PFSK-1 (cell line): ENCODE measurements around the gene NAA11.

Source experiments
- FOXP2 ChIP-seq: optimal IDR thresholded peaks from 2 replicates; pipeline ENCODE3; 2011; ENCODE audit warnings: borderline replicate concordance, control low read depth, inconsistent platforms; ENCODE audit not compliant: insufficient read depth; ENCODE audit errors: extremely low read length, extremely low read depth
- POLR2AphosphoS5 ChIP-seq: IDR thresholded peaks from 2 replicates; pipeline ENCODE4 v1.6.1; 2012; ENCODE audit warnings: low read depth, mild to moderate bottlenecking, control low read depth, low read length, moderate library complexity
- REST ChIP-seq, 2 experiments: IDR thresholded peaks; 2 replicates each; pipeline versions ENCODE4 v1.6.1 to v1.8.0; 2011 to 2012; ENCODE audit warnings: low read depth in 2 of 2, low read length in 2 of 2, control low read depth in 1 of 2, inconsistent platforms in 1 of 2, mild to moderate bottlenecking in 1 of 2, moderate library complexity in 1 of 2; ENCODE audit not compliant: insufficient read depth in 1 of 2
- SIN3A ChIP-seq: IDR thresholded peaks from 2 replicates; pipeline ENCODE4 v1.6.1; 2012; ENCODE audit warnings: mild to moderate bottlenecking, low read length, moderate library complexity, borderline replicate concordance; ENCODE audit not compliant: insufficient read depth
- TAF1 ChIP-seq: IDR thresholded peaks from 2 replicates; pipeline ENCODE4 v1.6.1; 2012; ENCODE audit warnings: low read length, control low read depth, borderline replicate concordance; ENCODE audit not compliant: insufficient read depth

The NAA11 gene

GRCh38 chr4:79287718-79288117, 38.1 kb downstream of the NAA11 start:
- TF ChIP-seq SIN3A, result no peak
- TF ChIP-seq TAF1, result no peak

GRCh38 chr4:79287076-79287475, 38.8 kb downstream of the NAA11 start:
- TF ChIP-seq FOXP2 (no peak), SIN3A (no peak)

GRCh38 chr4:79281566-79282359, 44.1 kb downstream of the NAA11 start:
- no peak for TF ChIP-seq REST (IDR thresholded peaks at IDR 0.05; ENCODE audit: insufficient read depth in 1 of 2, low read depth in 2 of 2, low read length in 2 of 2)
- no peak for TF ChIP-seq POLR2AphosphoS5
- no peak for TF ChIP-seq TAF1

- TF ChIP-seq REST (IDR thresholded peaks at IDR 0.05; ENCODE audit: insufficient read depth in 1 of 2, low read depth in 2 of 2, low read length in 2 of 2) (no peak), SIN3A (no peak), POLR2AphosphoS5 (no peak), TAF1 (no peak), FOXP2 (no peak)
Observed at GRCh38 chr4:79273915-79274314, 51.9 kb downstream of the NAA11 start.

GRCh38 chr4:79272761-79273160, 53.1 kb downstream of the NAA11 start:
- no peak for TF ChIP-seq REST (IDR thresholded peaks at IDR 0.05; ENCODE audit: insufficient read depth in 1 of 2, low read depth in 2 of 2, low read length in 2 of 2)
- no peak for TF ChIP-seq TAF1
- no peak for TF ChIP-seq SIN3A
- TF ChIP-seq FOXP2, result no peak
- TF ChIP-seq POLR2AphosphoS5, result no peak

- no peak for TF ChIP-seq POLR2AphosphoS5
- no peak for TF ChIP-seq TAF1
- TF ChIP-seq REST (IDR thresholded peaks at IDR 0.05; ENCODE audit: insufficient read depth in 1 of 2, low read depth in 2 of 2, low read length in 2 of 2), result no peak
- TF ChIP-seq SIN3A, result no peak
- no peak for TF ChIP-seq FOXP2
Observed at GRCh38 chr4:79272126-79272525, 53.7 kb downstream of the NAA11 start.
